ENCODE results near the gene SMARCA2.

Gene SMARCA2

DNA sequence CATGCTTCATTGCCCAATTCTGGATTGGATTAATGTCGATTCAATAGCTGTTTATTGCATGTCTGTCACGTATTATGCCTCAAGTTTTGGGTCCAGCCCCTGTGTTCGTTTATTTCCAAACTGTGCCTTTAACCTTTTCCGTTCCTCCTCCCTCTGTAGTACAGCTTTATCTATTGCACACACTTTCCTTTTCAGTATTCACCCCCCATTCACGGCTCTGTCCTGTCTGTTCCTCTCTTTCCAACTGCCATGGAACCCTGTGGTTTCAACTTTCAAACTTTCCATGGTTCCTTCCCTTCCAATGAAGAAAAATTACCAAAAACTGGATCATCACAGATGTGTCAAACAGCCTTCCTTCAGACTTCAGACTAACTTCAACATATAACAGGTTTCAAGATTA, 17.1 kb downstream of the SMARCA2 start:
- CTCF ChIA-PET = interaction anchor here (0.7 kb wide), 1 partner anchor 149 kb away, joined by 5 read pairs; no protein-coding TSS in a partner anchor

DNA sequence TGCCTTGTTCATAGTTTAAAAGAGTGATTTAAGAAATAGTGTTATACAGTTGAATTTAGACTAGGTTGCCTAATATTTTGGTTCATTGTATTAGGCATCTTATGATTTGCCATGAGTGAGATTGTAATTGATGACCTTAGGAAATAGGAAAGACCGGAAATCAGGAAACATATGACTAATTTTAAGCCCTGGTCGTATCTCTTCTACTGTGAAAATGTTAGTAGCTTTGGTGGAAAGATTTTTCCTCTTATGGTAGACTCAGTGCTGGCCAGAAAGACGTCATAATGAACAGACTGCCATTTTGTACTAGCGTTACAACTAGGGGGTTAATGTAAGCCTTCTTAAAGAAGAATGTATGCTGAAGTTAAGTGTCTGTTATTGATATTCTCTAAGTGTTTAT, 21.7 kb downstream of the SMARCA2 start:
- H3K27ac ChIP-seq = no peak overlapping the region
- ChIA-PET POLR2A (ENCODE audit: low non-redundant PET) (no interaction called here), CTCF (no interaction called here)
- TF ChIP-seq, protein P1, sequence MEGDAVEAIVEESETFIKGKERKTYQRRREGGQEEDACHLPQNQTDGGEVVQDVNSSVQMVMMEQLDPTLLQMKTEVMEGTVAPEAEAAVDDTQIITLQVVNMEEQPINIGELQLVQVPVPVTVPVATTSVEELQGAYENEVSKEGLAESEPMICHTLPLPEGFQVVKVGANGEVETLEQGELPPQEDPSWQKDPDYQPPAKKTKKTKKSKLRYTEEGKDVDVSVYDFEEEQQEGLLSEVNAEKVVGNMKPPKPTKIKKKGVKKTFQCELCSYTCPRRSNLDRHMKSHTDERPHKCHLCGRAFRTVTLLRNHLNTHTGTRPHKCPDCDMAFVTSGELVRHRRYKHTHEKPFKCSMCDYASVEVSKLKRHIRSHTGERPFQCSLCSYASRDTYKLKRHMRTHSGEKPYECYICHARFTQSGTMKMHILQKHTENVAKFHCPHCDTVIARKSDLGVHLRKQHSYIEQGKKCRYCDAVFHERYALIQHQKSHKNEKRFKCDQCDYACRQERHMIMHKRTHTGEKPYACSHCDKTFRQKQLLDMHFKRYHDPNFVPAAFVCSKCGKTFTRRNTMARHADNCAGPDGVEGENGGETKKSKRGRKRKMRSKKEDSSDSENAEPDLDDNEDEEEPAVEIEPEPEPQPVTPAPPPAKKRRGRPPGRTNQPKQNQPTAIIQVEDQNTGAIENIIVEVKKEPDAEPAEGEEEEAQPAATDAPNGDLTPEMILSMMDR (conservative IDR thresholded peaks at IDR 0.05; ENCODE audit: low read depth) = no peak
- no peak for DNase-seq (ENCODE audit: low spot score)

More for the DNA sequence above, 17.1 kb downstream of the SMARCA2 start:
- TF ChIP-seq, protein P1 (conservative IDR thresholded peaks at IDR 0.05; ENCODE audit: low read depth) = no peak
- H3K27ac ChIP-seq = no peak overlapping the region
- DNase-seq (ENCODE audit: low spot score) = no peak
- POLR2A ChIA-PET (ENCODE audit: low non-redundant PET) = no interaction called here

DNA sequence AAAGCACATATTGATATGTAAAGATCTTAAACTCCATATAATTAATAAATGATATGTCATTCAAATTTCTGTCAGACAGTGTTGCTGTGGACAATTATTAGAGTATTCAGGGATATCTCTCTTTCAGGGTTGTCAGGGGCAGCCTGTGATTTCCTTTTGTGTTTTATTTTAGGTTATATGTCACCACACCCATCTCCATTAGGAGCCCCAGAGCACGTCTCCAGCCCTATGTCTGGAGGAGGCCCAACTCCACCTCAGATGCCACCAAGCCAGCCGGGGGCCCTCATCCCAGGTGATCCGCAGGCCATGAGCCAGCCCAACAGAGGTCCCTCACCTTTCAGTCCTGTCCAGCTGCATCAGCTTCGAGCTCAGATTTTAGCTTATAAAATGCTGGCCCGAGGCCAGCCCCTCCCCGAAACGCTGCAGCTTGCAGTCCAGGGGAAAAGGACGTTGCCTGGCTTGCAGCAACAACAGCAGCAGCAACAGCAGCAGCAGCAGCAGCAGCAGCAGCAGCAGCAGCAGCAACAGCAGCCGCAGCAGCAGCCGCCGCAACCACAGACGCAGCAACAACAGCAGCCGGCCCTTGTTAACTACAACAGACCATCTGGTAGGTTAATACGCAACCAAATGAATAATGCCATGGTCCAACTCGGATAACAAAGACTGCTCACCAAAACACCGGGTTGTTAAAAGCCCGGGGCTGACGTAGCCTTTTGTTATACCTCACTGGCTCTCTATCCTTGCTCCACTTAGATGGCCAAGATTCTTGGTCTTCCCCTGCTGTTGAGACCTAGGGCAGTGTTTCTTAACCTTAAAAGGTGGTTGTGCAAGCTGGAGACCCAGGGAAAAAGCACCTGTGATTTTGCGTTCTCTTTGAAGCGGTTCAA, 24.4 kb downstream of the SMARCA2 start:
- TF ChIP-seq, protein P1 (conservative IDR thresholded peaks at IDR 0.05; ENCODE audit: low read depth) = no peak
- H3K27ac ChIP-seq = no peak overlapping the region
- CTCF ChIA-PET = no interaction called here
- POLR2A ChIA-PET (ENCODE audit: low non-redundant PET) = no interaction called here
- DNase-seq (ENCODE audit: low spot score) = no peak

DNA sequence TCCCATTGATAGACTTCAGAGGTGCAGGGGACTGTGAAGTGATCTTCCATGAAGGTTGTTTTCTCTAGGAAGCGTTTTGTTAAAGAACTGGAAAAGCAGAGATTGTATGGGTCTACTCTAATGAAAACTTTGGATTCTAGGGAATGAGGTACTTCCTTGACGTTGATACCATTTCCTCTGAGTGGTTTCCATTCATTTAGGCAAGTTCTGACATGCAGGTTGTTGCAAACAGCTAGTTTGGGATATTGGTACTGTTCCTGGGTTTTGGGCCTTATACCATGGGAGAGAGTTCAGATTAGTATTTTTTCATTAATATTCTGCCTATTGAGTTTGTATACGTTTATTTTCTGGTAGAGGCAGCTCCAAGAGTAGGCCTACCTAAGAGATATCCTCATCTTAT, 25.7 kb downstream of the SMARCA2 start:
- TF ChIP-seq, protein P1 (conservative IDR thresholded peaks at IDR 0.05; ENCODE audit: low read depth) = no peak
- DNase-seq (ENCODE audit: low spot score) = no peak
- ChIA-PET CTCF (no interaction called here), POLR2A (ENCODE audit: low non-redundant PET) (no interaction called here)
- no peak overlapping the region for H3K27ac ChIP-seq

DNA sequence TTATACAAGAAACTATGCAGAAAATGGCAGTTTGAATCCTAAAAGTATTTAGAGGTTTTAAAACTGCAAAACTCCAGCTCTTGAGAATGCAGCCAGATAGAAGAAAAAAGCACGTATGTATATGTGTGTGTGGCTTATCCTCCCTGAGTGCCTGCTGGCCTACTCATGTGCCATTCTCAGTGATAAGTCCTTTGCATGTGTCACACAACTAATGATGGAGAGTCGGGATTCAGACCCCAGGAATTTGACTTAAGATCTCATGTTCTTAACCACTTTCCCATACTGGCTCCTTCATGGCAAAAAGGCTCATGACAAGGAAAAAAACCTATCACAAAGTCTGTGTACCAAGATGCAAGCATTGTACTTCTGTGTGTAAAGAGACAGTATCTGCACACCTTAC, 26.6 kb downstream of the SMARCA2 start:
- ChIA-PET CTCF (no interaction called here), POLR2A (ENCODE audit: low non-redundant PET) (no interaction called here)
- TF ChIP-seq, protein P1 (conservative IDR thresholded peaks at IDR 0.05; ENCODE audit: low read depth) = no peak
- H3K27ac ChIP-seq = no peak overlapping the region
- DNase-seq (ENCODE audit: low spot score) = no peak

DNA sequence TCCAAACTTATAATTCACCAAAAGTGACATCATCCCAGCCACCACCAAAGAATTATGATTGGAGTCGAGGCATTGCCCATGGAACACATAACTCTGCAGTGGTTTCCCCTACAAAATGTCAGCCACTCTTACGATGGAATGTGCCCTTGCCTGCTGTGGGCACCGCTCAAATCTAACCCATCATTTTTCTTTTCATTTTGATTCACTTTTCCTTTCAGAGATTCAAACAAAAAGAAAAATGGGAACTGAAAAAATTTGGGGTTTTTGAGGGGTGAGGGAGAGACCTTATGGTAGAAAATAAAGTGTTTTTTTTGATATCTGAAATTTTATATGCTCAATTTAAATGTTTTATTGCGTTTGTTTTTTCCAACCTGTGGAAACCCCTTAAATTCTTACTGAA, 28.1 kb downstream of the SMARCA2 start:
- TF ChIP-seq, protein P1 (conservative IDR thresholded peaks at IDR 0.05; ENCODE audit: low read depth) = no peak
- ChIA-PET POLR2A (ENCODE audit: low non-redundant PET) (no interaction called here), CTCF (no interaction called here)
- H3K27ac ChIP-seq = no peak overlapping the region
- DNase-seq (ENCODE audit: low spot score) = no peak
